Liver (tissue), 2 donors: ENCODE measurements around the gene BSN.

Source experiments
- FOXA1 ChIP-seq: IDR thresholded peaks from 2 replicates; pipeline ENCODE4 v1.6.1; 2016; ENCODE audit warnings: antibody characterized with exemption
- TF ChIP-seq, protein P1 (sequence below): fragments of 150-350 bp; IDR thresholded peaks from 2 replicates; pipeline ENCODE4 v1.5.1; 2017; ENCODE audit warnings: improper control_type of control experiment, low read depth, low read length; ENCODE audit not compliant: missing input control
- donor health status: healthy.

DNA sequence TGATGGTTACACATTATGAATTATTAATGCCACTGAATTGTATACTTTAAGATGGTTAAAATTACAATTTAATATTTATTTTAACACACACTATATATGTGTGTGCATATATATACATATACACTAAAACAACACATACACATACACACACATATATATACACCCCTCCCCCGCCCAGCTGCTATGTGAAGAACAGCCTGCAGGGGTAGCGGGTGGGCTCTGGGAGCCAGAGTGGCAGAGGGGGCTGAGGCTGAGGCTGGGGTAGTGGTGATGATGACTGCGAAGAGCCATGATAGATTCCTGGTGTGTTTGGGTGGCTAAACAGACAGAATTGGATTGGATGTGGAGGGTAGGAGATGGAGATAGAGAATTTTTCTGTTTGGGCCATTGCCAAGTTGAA is 80.5 kb downstream of the BSN start:
- TF ChIP-seq, protein P1, sequence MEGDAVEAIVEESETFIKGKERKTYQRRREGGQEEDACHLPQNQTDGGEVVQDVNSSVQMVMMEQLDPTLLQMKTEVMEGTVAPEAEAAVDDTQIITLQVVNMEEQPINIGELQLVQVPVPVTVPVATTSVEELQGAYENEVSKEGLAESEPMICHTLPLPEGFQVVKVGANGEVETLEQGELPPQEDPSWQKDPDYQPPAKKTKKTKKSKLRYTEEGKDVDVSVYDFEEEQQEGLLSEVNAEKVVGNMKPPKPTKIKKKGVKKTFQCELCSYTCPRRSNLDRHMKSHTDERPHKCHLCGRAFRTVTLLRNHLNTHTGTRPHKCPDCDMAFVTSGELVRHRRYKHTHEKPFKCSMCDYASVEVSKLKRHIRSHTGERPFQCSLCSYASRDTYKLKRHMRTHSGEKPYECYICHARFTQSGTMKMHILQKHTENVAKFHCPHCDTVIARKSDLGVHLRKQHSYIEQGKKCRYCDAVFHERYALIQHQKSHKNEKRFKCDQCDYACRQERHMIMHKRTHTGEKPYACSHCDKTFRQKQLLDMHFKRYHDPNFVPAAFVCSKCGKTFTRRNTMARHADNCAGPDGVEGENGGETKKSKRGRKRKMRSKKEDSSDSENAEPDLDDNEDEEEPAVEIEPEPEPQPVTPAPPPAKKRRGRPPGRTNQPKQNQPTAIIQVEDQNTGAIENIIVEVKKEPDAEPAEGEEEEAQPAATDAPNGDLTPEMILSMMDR = no peak
- TF ChIP-seq FOXA1 = no peak
